ENCODE data around the gene IQCF6.
"Not testable (repeated sequence)": the region's sequence is repeated elsewhere in the genome, so short reads cannot be mapped to it uniquely, and the experiment has no call there.

Gene IQCF6

GRCh38 chr3:51747840-51748239, 31.2 kb downstream of the IQCF6 start:
- H3K4me3 ChIP-seq (ENCODE audit: low read depth, low read length): no peak overlapping the region
- TF ChIP-seq CTCF (IDR thresholded peaks at IDR 0.05; ENCODE audit: borderline replicate concordance, insufficient read depth, low read depth, low read length): no peak

GRCh38 chr3:51742978-51743377, 36.1 kb downstream of the IQCF6 start:
- not testable (repeated sequence) for H3K4me3 ChIP-seq (ENCODE audit: low read depth, low read length)

DNA sequence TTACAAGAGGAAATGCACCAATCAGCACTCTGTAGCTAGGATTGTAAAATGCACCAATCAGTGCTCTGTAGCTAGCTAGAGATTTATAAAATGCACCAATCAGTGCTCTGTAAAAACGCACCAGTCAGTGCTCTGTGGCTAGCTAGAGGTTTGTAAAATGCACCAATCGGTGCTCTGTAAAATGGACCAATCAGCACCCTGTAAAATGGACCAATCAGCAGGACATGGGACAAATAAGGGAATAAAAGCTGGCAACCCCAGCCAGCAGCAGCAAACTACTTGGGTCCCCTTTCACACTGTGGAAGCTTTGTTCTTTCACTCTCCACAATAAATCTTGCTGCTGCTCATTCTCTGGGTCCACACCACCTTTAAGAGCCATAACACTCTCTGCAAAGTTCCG, 36.7 kb downstream of the IQCF6 start:
- H3K4me3 ChIP-seq (ENCODE audit: low read depth, low read length): not testable (repeated sequence)

DNA sequence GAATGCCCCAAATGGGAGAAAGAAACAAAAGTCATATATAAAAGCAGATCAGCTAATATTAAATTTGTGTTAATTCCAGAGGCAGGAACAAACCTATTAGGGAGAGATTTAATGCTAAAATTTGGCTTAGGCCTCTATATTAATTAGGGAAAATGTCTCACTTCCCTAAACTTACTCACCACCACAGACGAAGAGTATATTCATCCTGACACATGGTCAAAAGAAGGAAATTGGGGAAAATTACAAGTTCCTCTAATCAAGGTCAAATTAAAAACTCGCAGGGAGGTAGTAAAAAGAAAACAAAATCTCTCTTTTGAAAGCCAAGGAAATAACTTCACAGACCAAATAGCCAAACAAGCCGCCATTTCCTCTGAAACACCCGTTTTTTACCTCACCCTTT, 39.9 kb downstream of the IQCF6 start:
- TF ChIP-seq CTCF (IDR thresholded peaks at IDR 0.05; ENCODE audit: borderline replicate concordance, insufficient read depth, low read depth, low read length): no peak

GRCh38 chr3:51735950-51736349, 43.1 kb downstream of the IQCF6 start:
- TF ChIP-seq CTCF (IDR thresholded peaks at IDR 0.05; ENCODE audit: borderline replicate concordance, insufficient read depth, low read depth, low read length): no peak
- no peak overlapping the region for H3K4me3 ChIP-seq (ENCODE audit: low read depth, low read length)

More for the DNA sequence above, 39.9 kb downstream of the IQCF6 start:
- no peak overlapping the region for H3K4me3 ChIP-seq (ENCODE audit: low read depth, low read length)

DNA sequence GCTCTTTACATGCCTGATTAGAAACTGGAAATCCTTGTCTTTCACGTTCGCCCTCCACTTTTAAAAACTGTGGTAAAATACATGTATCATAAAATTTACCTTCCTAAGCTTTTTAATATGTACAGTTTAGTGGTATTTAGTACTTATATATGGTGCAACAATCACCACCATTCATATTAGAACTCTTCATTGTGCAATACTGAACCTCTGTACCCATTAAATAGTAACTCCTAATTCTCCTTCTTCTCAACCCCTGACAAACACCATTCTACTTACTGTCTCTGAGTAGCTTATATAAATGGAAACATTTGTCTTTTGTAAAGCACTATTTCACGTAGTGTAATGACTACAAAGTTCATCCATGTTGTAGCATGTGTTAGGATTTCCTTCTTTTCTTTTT, 44.0 kb downstream of the IQCF6 start:
- no peak overlapping the region for H3K4me3 ChIP-seq (ENCODE audit: low read depth, low read length)

GRCh38 chr3:51734572-51734907, 44.5 kb downstream of the IQCF6 start:
- no peak overlapping the region for H3K4me3 ChIP-seq (ENCODE audit: low read depth, low read length)
- TF ChIP-seq CTCF (IDR thresholded peaks at IDR 0.05; ENCODE audit: borderline replicate concordance, insufficient read depth, low read depth, low read length): no peak

More for the DNA sequence above, 44.0 kb downstream of the IQCF6 start:
- no peak for TF ChIP-seq CTCF (IDR thresholded peaks at IDR 0.05; ENCODE audit: borderline replicate concordance, insufficient read depth, low read depth, low read length)

DNA sequence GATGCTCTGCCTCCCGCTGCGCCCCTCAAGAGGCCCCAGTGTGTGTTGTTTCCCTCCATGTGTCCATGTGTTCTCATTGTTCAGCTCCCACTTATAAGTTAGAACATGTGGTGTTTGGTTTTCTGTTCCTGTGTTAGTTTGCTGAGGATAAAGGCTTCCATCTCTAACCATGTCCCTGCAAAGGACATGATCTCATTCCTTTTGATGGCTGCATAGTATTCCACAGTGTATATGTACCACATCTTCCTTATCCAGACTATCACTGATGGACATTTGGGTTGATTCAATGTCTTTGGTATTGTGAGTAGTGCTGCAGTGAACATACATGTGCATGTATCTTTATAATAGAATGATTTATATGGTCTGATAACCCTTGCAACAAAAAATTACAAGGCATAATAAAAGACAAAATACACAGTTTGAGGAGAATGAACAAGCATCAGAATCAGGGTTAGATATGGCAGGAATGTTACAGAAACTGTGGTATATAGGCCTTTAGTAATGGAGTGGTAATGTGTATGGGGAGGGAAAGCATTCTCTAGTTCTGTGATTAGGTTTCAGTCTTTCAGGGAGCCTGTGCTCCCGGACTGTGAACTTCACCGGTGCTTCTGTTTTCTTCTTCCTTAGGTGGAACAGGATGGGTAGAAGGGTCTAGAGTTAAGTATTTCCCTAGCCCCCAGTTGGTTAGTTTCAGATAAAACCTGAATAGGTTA, 45.0 kb downstream of the IQCF6 start:
- H3K4me3 ChIP-seq (ENCODE audit: low read depth, low read length): no peak overlapping the region
- TF ChIP-seq CTCF (IDR thresholded peaks at IDR 0.05; ENCODE audit: borderline replicate concordance, insufficient read depth, low read depth, low read length): no peak

Measured in GM12875 (cell line).